GM19328 (cell line): ENCODE measurements around the gene SLX4IP.
A peak's percentile ranks its signal among the peaks of the same experiment; 100 is the strongest.

ENCODE experiments used
- ATAC-seq: cut with Tn5 transposase; IDR thresholded peaks from one replicate; pipeline ENCODE4 v1.9.1; 2021; ENCODE audit warnings: mild to moderate bottlenecking, moderate library complexity; ENCODE audit not compliant: unreplicated experiment

The SLX4IP gene

DNA sequence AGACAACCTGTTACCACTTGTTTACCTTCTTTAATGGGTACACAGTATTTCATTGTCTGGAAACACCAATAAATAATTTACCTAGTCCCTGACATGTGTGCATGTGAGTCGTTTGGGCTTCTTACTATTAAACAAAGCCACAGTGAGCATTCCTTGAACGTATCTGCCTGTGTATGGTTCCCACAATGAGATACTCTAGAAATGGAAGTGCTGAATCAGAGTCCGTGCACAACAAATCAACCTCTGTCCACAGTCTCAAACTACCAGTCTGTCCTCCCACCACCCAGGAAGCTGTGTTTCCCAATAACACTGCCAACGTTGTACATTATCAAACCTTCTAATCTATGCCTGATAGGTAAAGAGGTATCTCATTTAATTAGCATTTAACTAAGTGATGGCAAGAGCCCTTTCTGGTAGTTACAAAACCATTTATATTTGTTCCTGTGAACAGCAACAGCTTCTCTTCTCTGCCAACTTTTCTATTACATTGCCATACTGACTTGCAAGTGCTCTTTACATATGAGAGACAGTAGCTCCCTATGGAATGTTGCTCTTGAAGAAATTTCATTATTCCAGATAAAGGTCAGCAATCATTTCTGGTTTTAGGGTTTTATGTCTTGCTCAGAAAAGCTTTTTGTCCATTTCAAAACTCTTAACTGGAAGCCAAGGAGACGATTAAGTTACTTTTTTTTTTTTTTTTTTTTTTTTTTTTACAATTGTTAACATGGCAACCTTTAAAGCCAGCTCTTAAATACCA lies 223.9 kb downstream of the SLX4IP start:
- ATAC-seq = no peak

DNA sequence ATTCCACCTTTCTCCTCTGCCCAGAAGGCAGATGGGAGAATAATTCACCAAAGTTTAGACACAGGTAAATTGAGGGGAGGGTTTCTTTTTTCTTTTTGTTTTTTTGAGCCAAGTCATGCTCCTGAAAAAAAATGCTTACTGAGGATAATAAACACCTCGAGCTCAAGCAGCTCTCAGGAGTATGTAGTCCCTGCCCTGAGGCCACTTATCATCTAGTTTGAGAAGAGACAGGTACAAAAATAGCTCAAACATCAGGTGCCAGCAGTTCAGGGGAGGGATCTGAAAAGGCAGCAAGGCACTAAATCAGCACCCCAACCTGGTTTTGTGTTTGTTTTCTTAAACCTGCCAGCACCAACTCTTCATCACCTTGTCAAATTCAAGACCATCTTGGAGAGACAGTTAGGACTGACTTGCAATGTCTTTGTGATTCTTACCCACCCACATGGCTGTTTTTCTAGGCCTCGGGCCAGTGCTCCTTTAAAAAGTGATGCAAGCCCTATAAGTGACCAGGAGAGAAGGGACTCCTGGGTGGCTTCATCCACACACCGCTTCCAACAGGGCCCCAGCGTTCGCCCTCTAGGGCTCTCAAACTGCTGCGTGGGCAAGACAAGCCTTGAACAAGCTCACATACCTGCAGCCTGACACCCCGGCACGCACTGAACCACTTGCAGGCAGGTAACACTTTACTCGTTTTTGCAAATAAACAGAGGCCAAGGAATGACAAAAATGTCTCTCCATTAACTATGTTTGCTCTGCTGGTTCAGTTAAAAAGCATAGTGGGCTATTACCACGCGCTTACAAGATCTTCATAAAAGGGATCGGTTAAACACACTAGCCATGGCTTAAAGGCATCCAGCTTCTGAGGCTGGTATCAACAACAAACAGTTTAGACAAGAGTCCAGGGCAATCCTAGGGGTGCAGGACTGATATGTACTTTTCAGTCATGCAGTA lies 224.8 kb downstream of the SLX4IP start:
- no peak for ATAC-seq

DNA sequence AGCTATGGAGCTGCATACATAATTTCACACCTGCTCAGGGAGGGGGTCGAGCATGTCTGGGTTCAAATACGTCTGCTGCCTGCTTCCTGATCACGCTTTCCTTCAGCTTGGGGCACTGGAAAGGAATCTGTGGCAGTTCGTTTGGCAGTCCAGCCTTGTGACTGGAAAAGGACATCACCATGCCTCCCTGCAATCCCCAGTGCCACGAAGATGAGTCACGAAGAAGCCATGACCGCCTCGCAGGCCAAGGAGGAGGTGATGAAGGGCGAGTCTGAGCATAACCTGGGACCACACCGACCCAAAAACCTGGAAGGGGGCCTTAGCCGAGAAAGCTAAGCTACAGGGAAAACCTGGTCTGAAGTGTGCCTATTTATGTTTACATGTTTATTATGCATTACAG lies 225.6 kb downstream of the SLX4IP start:
- no peak for ATAC-seq

DNA sequence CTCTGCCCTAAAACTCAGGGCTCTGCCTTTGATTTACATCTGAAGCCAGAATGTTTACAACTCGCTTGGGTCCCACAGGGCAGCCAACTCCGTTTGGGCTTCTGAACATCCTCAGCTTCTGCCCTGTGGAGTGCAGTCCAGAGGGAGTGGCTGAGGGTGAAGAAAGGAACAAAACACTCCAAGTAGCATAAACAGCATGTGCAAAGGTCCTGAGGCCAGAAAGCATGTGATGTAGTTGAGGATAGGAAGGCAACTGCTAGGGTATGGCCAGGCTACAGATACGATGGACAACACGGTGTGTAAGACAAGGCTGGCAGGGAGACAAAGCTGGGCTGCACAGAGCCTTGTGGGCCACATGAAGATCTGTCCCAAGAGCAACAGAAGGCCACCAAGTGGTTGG lies 226.2 kb downstream of the SLX4IP start:
- no peak for ATAC-seq

DNA sequence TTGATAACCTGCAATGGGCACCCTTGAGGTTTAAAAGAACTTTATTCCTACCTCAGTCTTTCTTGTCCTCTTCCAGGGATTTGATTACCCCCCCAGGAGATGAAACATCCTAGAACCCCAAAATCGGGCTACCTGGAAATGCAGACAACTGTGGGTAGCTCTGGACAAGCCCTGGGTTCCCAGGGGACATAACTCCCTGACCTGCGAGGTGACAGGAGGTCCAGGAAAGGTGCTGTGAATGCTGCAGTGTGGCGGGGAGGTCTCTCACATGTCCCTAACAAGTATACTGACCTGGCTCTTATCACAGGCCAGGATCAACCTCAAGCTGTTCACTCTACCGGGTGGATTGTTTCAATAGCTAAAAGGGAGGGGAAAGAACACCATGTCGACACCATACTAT lies 227.0 kb downstream of the SLX4IP start:
- no peak for ATAC-seq

- ATAC-seq = no peak
Measured at GRCh38 chr20:10662661-10663458, 227.8 kb downstream of the SLX4IP start.

GRCh38 chr20:10663756-10664155 lies 228.7 kb downstream of the SLX4IP start:
- no peak for ATAC-seq

DNA sequence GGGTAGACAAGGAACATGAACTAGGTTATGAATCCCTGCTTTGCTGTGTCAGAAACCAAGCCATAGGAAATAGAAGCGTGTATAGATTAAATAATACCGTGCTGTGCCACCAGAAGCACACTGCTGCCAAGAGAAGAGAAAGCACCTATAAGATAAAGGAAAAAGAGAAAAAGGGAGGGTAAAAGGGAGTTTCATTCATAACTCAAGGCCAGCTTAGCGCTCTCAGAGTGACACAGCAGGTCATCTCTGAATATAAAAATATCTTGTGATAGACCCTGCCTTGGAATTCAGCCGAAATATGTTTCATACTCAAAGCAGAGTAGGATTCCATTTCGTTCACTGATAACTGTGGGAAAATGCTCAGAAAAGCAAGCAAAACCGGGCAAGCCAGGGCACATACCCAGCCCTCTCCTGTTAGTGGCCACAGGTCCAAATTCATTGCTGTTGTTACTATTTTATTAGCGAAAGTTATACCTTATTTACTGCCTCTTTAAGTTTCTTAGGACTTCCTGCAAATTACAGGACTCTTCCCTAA lies 230.0 kb downstream of the SLX4IP start:
- no peak for ATAC-seq

- no peak for ATAC-seq
Measured at GRCh38 chr20:10665791-10666190, 230.7 kb downstream of the SLX4IP start.

- no peak for ATAC-seq
Measured at GRCh38 chr20:10666221-10667076, 231.3 kb downstream of the SLX4IP start.

- no peak for ATAC-seq
Measured at GRCh38 chr20:10667077-10667401, 231.9 kb downstream of the SLX4IP start.

GRCh38 chr20:10667560-10668167 lies 232.6 kb downstream of the SLX4IP start:
- no peak for ATAC-seq

- no peak for ATAC-seq
Measured at GRCh38 chr20:10668677-10669368, 233.7 kb downstream of the SLX4IP start.

DNA sequence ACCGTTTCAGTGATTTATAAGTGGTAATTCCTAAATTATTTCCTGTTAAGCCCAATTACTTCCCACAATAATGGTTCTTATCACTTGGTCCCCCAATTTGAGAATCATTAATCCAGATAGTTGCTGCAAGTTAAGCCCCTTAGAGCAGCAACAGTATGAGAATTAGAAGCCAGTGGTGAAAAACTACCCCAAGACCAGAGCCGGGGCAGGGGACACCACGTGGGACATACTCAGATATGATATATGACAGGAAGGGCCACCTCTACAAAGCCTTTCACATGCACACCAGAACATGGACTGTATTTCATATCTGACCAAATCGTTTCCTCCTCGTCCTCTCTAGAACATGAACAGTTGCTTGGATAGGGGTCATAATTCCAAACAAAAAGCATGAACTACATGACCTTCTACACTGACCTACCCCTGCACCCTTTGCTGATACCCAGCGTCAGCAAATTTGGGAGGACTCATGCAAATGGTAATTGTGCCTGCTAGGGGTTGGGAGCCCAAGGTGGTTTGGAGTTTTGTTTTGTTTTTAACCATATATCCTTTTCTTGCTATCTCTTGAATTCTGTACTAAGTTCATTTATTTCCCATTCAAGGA lies 234.8 kb downstream of the SLX4IP start:
- no peak for ATAC-seq

DNA sequence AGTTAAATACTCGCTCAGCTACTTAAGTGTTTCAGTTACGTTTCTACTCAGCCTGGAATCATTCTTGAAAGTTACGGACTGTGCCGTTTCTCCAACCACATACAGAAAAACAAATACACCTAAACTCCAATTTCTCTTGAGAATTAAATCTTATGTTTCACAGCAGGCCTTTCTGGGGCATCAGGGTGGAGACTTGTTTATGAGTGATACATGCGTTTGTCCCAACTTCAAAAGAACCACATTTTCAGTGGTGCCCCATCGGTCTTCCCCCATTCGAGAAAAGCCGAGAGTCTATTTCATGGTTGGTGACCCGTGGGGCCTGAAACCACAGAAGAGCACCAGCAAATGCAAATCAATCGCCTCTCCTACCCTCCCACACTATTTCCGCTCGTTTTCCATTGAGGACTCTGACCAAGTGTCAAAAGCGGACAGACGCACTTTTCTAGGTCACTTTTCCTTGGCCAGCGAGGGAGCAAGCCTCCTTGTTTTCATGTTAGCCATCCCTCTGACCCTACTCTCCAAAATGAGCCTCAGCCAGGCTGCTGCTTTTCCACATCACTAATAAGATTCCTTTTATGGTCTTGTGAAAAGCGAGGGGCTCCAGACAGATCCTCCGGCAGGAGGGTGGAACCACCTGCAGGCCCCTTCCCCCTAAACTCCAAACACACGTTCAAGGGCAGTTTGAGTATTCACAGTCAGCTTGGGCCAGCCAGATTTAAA lies 235.6 kb downstream of the SLX4IP start:
- ATAC-seq = peak; percentile 17

DNA sequence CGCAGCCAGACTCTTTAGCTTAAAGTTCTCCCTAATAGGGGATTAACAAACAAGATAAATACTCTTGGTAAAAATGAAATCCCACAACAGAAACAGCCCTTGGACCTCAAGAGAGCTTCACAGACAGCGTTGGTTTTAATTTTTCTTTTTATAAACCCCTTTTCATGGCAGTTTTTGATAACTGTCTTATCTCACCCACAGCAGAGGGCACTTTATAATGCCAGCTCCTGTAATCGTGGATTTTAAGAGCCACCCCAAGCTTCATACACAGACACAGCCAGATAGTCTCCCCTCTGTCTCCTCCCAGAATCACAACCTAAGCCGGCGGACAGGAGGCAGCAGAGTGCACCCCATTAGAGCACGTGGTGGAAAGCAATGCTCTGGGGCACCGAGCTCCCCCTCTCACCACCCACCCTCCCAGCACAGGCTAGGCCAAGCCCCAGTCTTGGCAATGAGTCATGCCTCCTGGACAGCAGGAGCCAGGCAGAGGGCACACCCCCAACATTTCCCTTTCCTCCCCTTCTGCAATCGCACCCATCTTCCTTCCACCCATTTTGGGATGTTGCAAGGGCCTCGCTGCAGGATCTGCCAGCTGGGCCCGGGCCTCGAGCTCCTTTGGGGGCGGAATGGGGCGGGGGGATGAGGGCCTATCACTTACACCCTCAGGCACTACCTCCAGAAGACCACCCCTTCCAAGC lies 236.3 kb downstream of the SLX4IP start:
- peak; percentile 30 for ATAC-seq

GRCh38 chr20:10671919-10672623 lies 237.0 kb downstream of the SLX4IP start:
- no peak for ATAC-seq
